MM.1S (cell line): Measurements from ENCODE around the gene IL18RAP.

Experiments
- CTCF ChIP-seq: fragments of 300-600 bp; sonication (generic); IDR thresholded peaks from 2 replicates; pipeline ENCODE4 v1.5.1; 2016; ENCODE audit warnings: antibody characterized with exemption, low read length, mixed read lengths
- EZH2 ChIP-seq: fragments of 300-600 bp; sonication (generic); optimal IDR thresholded peaks from 2 replicates; pipeline ENCODE3; 2017; ENCODE audit warnings: low read depth, mild to moderate bottlenecking, antibody characterized with exemption, low read length, mixed read lengths

GRCh38 chr2:102499558-102499957 lies 76.6 kb downstream of the IL18RAP start:
- TF ChIP-seq CTCF, result no peak
- no peak for TF ChIP-seq EZH2
